HG02798 (cell line): Measurements from ENCODE around the gene SLC6A3.
"Not testable (repeated sequence)": the region's sequence is repeated elsewhere in the genome, so short reads cannot be mapped to it uniquely, and the experiment has no call there.

Experiments
- ATAC-seq: cut with Tn5 transposase; IDR thresholded peaks from one replicate; pipeline ENCODE4 v1.9.1; 2021; ENCODE audit warnings: mild to moderate bottlenecking; ENCODE audit not compliant: unreplicated experiment, poor library complexity

Gene SLC6A3

DNA sequence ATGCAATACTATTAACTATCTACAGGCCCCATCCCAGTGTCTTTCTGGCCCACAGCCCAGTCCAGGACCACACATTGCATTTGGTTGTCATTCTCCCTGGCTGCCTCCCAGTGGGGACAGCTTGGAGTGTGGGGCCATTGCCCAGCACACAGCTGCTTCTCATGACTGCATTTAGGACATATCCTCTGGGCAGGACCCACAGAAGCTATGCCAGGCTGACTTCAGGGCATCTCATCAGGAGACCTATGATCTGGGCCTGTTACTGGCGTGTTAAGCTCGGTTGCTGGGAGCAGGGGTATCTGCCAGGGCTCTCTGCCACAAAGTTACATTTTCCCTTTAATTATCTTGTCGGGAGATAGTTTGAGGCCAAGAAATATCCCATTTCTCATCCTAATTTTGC is 68.3 kb downstream of the SLC6A3 start:
- no peak for ATAC-seq

DNA sequence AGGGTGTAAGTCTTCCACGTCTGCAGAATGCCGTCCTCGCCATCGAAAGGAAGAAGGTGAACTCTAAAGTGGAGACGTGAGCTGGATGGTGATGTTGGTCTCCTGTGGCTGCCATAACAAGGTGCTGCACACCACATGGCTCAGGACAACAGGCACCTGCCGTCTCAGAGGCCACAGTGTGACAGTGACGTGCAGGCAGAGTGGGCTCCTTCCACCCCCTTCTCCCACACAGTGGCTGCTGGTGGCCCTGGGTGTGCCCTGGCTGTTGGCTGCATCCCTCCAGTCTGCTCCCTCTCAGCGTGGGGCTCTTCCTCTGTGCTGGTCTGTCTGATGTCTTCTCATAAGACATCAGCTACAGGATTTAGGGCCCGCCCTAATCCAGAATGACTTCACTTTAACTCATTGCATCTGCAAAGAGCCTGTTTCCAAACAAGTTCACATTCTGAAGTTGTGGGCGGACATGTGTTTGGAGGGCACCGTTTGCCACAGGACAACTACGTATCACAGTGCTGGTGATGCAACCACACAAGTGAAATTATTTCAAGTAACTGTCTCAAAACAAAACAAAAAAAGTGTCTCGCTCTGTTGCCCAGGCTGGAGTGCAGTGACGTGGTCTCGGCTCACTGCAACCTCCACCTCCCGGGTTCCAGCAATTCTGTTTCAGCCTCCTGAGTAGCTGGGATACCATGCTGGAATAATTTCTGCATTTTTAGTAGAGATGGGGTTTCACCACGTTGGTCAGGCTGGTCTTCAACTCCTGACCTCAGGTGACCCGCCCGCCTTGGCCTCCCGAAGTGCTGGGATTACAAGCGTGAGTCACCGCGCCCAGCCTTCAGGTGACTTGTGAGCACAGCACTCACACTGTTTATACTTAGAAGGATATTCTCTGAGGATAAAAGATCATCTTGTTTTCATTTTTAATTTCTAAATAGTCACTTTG is 69.1 kb downstream of the SLC6A3 start:
- no peak for ATAC-seq

DNA sequence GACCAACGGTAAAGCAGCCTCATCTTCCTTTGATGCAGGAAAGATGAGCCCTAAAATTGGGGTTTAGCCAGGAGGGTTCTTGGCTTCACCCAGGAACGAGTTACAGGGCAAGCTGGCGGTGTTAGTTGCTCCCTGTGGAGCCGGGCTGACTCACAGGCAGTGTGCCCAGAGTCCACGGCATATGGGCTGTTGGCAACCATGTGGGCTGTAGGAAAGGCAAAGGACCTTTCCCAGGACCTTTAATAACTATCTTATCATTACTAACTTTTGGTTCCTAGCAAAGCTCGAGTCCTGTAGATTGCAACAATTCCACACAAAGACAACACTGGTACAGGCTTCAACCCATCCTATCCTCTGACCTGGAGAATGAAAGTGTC is 70.6 kb downstream of the SLC6A3 start:
- no peak for ATAC-seq

DNA sequence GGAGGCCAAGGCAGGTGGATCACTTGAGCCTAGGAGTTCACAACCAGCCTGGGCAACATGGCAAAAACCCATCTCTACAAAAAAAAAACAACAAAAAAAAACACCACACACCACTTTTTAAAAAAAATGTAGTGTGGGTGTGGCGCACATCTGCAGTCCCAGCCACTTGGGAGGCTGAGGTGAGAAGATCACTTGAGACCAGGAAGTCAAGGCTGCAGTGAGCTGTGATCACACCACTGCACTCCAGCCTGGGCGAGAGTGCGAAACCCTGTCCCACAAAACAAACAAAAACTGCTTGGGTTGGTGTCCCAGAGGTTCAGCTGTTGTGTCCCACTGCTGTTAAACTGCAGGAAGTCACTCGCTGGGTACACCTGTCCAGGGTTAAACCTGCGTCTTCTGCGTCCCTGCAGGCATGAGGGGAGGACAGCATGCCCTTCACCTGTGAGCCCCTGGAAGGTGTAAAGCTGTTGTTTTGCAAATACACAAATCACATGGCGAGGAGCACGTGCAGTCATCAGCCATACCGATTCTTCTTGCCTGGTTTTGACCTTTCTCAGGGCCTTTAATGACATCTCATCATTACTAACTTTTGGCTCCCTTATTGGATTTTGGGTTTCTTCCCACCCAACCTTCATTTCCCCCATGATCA is 71.1 kb downstream of the SLC6A3 start:
- ATAC-seq: no peak

DNA sequence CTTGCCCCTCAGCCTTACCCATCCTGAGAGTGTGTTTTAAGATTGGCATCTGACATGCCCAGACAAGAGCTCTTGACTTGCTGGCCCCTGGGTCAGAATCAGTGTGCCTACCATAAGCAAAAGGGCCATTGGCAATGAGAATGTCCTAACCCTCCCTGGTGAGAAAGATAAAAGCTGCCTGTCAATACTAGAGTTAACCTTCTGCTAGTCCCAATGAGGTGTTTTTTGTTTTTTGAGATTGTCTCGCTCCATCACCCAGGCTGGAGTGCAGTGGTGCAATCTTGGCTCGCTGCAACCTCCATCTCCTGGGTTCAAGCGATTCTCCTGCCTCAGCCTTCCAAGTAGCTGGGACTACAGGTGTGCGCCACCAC is 73.3 kb downstream of the SLC6A3 start:
- ATAC-seq: not testable (repeated sequence)

DNA sequence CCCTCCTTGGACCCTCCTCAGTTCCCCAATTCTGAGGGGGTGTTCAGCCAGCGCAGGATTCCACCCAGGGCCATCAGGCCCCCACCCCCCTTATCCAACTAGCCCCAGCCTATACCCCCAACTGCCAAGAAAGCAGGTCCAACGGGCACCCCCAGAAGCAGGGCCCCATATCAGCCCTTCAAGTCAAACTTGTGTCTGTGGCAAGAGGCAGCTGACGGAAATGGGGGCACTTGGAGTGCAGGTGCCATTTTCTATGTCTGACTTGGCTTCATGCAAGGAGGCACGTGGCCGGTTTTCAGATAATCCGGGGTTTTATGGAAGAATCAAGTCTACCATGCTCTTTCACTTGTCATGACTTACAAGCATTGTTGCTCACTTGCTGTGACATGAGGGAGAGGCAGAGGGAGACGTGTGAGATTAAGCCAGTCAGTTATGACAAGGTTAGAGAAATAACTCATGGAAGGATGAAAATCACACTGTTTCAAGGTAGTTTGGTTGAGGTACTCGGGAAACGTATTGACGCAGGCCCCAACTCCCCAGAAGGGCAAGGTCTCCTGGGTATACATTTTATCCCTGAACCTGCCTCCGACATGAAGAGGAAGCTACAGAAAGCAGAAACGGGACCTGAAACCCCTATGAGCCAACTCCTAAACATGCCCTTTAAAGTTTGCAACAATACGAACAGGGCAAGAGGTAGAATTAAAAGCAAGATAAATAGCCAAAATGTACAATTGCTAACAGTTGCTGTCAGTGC is 73.8 kb downstream of the SLC6A3 start:
- no peak for ATAC-seq

DNA sequence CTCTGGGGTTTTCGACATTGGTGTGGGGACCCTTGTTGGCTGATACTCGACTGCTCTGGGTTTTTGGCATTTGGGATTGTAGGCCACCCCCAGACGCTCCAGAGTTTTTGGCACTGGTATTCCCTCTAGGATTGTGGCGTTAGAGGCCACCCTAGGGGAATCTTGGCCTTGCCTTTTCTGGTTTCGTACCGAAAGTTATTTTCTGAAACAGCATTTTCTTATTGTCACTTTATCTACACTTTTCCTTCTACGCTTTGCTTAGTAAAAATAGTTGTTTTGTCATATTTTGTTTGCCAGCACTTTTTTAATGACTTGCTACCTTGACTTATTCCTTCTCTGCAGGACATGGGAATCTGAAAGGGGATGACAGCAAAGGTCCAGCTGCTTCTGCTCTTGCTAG is 75.2 kb downstream of the SLC6A3 start:
- ATAC-seq: no peak

DNA sequence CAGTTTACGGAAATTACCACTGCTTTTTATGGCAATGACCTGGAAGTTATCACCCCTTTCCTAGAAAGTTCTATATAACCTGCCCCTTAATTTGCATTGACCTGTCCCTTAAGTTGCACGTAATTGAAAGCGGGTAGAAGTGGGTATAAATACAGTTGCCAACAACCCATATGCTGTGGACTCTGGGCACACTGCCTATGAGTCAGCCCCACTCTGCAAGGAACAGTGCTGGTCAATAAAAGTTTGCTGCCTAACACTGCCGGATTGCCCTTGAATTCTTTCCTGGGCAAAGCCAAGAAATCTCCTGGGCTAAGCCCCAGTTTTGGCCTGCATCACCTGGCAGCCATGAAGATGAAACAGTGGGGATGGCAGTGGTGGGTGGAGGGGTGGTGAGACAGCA is 76.5 kb downstream of the SLC6A3 start:
- ATAC-seq: no peak

DNA sequence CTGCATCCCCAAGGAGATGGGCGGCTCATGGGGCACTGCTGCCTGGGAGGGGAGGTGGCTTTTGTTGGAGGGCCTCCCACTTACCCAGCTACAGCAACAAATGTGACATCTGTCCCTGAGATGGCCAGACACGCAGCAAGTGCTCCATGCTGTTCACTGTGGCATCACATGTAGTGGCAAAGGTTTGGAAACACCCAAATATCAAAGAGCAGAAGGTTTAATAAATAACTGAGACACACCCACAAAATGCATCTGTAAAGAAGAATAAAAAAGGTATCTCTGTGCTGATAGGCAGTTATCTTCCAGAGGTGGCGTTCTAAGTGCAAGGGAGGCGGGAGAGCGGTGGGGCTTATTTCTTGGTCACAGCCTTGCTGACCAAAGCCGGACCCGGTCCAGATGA is 77.0 kb downstream of the SLC6A3 start:
- no peak for ATAC-seq

DNA sequence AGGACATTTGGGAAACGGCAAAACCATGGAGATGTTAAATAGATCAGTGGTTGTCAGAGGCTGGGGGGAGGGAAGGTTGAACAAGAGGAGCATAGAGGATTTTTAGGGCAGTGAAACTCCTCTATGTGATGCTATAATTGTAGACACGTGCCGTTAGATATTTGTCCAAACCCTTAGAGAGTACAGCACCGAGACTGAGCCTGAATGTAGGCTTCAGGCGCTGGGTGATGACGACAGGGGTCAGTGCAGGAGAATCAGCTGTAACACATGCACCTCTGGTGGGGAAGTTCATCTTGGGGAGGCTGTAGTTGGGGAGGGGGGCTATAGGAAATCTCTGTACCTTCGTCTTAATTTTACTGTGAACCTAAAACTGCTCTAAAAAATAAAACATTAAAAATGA is 78.1 kb downstream of the SLC6A3 start:
- ATAC-seq: no peak

DNA sequence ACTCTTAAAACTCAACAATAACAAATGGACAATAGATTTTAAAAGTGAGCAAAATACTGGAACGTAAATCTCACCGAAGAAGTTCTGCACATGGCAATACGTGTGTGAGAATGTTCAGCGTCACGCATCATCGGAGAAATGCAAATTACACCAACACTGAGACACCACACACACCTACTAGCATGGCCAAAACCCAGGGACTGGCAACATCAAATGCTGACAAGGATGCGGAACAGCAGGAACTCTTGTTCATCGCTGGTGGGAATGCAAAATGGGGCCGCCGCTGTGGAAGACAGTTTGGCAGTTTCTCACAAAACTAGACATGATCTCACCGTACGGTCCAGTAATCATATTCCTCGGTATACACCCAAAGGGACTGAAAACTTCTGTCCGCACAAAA is 78.7 kb downstream of the SLC6A3 start:
- no peak for ATAC-seq

DNA sequence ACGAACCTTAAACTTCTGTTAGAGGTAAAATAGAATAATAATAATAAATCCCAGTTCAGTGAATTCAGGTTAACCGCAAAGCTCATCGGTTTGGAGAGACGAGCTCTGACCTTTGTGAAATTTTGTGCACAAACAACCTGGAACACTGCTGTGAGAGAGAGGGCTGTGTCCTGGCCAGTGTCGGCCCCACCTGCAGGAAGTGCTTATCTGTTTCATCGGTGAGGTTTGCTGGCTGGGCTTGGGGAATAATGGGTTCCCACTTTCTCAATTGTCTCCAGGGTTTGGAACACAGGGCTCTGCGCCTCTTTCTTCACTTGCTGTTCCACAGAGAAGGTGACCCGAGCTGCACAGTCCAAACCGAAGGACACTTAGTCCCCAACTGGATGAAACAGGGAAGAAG is 81.0 kb downstream of the SLC6A3 start:
- no peak for ATAC-seq

DNA sequence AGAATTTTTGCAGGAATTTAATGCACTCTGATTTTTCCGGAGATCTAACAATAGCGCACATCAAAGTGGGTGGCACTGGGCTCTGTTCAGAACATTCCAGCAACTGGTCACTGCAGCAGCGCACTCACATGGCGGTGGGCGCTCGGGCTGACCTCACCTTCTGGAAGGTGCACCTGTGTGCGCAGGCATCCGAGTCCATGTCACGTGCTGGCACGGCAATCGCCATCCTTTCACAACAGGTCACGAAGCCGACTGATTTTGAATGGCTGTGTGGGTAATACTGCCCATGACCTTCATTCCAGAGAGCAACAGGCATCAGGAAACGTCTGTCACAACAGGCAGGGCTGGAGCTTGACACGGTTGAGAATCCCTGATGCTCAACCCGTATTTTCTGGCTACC is 81.7 kb downstream of the SLC6A3 start:
- no peak for ATAC-seq

DNA sequence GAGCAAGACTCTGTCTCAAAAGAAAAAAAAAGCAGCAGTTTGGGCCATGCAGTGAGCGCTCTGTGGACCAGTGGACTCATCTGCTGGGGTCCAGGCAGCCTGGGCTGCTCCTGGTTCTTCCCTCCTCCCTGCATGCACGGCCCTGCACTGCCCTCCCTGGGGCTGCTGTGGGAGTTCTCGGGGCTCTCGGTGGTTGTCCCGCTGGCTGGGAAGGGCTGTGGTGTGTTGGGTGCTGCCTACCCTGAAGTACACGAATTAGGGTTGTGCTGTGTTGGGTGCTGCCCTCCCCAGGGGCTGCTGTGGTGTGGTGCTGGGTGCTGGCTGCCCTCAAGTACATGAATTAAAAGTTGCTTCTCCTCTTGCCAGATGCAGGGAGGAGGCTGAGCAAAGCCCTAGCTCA is 82.1 kb downstream of the SLC6A3 start:
- ATAC-seq: no peak

DNA sequence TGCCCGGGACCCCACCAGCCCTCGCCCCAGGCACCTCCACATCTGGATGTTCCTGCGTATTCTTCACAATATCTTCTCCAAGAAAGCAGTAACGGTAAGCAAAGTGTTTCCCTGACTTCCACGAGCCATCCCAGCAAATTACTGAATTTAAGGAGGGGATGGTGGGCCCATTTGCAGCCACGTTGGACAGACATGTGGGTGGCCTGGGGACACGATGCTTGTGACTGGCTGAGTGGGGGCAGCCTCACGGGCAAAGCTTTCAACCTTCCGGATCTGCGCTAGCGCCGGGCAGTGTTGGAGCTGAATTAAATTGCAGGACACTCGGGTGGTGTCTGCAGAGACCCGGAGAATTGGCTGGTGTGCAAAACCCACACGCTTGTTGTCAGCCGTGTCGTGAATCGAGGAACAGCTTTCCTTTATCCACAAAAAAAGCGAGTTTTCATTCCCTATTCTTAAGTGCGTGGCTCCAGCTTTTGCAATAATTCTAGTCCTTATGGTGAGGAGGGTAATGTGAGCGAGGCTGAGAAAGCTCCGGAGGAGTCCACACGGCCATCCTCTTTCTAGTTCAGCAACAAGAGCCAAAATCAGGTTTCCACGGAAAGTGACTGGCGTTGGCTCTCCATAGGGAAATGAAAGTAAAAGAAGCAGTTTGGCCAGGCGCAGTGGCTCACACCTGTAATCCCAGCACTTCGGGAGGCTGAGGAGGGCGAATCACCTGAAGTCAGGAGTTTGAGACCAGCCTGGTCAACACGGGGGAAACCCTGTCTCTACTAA is 82.8 kb downstream of the SLC6A3 start:
- ATAC-seq: no peak

DNA sequence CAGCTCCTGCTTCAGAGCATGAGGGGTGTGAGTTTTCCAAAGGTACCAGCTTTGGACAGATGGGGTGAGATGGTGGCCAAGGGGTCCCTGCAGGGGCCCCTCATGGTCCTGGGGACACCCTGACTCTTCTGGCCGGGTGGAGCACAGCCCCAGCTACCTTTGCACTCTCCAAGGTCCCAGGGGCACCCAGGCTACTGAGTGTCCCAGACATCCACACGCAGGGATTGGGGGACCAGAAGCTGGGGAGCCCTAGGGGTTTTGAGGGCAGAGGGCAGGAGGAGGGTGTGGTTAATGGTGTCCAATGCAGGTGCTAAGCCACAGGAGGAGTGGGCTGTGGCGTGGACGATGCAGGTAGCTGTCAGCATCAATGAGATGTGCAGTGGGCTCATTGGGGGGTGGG is 84.4 kb downstream of the SLC6A3 start:
- no peak for ATAC-seq

DNA sequence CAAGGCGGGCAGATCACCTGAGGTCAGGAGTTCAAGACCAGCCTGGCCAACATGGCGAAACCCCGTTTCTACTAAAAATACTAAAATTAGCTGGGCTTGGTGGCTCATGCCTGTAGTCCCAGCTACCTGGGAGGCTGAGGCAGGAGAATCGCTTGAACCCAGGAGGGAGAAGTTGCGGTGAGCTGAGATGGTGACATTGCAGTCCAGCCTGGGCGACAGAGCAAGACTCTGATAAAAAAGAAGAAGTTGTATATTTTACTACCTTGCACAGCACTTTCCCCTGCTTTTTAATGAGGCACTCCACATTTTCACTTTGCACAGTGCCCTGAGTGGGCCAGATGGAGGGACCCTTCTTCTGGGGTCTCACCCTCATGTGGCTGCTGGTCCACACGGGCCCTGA is 84.9 kb downstream of the SLC6A3 start:
- not testable (repeated sequence) for ATAC-seq

DNA sequence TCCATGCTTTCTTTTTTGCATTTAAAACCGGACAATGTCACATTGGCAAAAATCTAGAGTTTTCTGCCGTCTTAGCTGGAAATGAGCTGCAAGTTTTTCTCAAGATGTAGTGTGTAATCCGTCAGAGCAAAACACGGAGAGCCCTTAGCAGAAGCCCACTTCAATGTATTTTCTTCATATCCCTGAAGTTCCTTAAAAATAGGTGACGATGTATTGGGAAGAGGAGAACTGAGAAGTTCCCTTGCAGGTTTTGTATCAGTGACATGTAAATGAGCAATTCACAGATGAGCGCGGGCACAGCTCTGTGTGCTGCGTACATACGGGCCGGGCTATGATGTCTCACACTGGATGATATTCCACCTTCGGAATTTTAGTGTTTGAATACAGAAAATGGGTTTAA is 85.5 kb downstream of the SLC6A3 start:
- no peak for ATAC-seq

DNA sequence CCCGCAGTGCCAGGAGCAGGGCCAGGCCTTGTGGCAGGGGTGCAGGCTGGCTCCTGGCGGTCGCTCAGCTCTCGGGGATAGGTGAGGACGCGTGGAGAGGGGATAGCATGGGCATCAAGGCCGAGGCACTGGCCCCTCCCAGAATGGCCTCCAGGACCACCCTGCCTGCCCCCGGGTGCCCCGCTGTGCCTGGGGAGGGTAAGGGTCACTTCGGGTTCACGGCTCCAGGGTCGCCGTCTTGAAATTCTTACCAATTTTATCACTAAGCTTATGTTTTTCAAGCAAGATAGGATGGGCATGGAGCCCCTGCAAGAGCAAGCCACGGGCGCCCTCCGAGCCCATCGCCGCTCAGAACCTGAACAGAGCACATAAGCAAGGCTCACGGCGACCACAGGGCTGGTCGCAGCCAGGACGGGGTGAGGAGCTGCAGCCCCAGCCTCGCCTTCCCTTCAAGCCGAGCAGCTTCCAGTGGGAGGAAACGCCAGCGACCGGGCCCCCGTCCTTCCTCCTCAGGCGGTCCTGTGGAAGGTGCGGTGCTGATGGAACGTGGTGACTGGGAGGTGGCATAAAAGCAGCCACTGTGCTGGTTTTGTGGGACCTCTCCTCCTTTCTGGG is 86.1 kb downstream of the SLC6A3 start:
- no peak for ATAC-seq

DNA sequence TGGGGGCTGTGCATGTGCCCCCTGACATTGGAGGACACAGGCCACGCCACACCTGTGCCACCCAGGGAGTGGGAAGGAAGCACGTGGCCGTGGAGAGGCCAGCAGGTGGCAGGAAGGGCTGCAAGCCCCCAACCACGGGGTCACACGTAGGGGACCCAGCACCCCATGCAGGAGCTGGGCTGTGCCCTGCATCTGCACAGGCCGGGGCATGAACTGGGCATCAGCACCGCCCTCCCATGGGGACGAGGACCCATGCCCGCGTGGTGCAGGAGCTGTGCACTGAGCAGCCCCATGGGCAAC is 86.6 kb downstream of the SLC6A3 start:
- no peak for ATAC-seq
